ENCODE measurements around the gene XYLB. TPM values are rescaled to one million over a fixed set of nuclear protein-coding genes. Genes with fewer than 3 reads are reported as not detected.

Gene XYLB
- total and polyA plus RNA-seq, 2 of the 13 experiments (the other 11 are each of a cell fraction or from before 2014, with no cell fraction given) = 25.9 to 30.0 TPM

DNA sequence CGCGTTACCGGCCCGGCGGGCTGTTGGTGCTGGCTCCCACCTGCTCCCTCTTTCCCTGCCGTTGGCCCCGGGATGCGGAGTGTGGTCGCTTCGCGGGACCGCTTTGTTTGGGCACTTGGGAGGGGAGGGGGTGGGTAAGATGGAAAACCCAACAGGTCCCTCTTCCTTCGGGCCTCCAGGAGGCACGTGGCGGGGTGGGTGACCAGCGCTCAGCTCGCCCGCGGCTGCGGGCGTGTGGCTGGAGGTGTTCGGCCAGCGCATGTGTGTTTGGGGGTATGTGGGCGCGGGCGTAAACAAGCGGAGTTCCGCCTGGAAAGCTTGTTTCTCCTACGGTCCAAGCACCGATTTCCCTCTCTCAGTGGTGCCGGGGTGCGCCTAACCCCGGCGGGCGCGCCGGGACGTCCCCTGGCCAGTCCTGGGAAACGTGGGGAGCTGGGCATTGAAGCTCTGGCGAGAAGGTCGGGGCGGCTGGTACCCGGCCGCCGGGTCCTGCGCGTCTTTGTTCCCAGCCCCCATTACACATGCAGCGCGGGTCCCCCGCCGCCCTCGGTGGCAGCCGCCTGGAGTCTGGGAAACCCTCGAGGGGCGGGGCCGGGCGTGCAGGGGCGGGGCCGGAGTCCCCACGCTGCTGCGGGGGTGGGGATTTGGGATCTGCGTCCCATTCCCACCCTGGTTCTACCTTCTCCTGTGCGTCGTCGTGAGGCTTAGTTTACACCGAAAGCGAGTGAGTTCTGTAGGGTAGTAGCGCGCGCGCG, 108.5 kb downstream of the XYLB start (continued):
- TF ChIP-seq RARA (CRISPR knock-in tag; IDR thresholded peaks at IDR 0.05) = peak; percentile 26; the same call in 1 of the 2 replicates
- TF ChIP-seq, protein P1, sequence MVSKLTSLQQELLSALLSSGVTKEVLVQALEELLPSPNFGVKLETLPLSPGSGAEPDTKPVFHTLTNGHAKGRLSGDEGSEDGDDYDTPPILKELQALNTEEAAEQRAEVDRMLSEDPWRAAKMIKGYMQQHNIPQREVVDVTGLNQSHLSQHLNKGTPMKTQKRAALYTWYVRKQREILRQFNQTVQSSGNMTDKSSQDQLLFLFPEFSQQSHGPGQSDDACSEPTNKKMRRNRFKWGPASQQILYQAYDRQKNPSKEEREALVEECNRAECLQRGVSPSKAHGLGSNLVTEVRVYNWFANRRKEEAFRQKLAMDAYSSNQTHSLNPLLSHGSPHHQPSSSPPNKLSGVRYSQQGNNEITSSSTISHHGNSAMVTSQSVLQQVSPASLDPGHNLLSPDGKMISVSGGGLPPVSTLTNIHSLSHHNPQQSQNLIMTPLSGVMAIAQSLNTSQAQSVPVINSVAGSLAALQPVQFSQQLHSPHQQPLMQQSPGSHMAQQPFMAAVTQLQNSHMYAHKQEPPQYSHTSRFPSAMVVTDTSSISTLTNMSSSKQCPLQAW (CRISPR knock-in tag; IDR thresholded peaks at IDR 0.05) = 0 out of 2 replicates have a peak, but pooled peaks have one; percentile 7
- no peak for TF ChIP-seq NR2F6 (IDR thresholded peaks at IDR 0.05)
- 0 out of 2 replicates have a peak, but pooled peaks have one; percentile 2 for TF ChIP-seq NR2F6 (CRISPR knock-in tag; IDR thresholded peaks at IDR 0.05)
- 0 out of 2 replicates have a peak, but pooled peaks have one; percentile 47 for TF ChIP-seq ZNF124 (CRISPR knock-in tag; IDR thresholded peaks at IDR 0.05)

DNA sequence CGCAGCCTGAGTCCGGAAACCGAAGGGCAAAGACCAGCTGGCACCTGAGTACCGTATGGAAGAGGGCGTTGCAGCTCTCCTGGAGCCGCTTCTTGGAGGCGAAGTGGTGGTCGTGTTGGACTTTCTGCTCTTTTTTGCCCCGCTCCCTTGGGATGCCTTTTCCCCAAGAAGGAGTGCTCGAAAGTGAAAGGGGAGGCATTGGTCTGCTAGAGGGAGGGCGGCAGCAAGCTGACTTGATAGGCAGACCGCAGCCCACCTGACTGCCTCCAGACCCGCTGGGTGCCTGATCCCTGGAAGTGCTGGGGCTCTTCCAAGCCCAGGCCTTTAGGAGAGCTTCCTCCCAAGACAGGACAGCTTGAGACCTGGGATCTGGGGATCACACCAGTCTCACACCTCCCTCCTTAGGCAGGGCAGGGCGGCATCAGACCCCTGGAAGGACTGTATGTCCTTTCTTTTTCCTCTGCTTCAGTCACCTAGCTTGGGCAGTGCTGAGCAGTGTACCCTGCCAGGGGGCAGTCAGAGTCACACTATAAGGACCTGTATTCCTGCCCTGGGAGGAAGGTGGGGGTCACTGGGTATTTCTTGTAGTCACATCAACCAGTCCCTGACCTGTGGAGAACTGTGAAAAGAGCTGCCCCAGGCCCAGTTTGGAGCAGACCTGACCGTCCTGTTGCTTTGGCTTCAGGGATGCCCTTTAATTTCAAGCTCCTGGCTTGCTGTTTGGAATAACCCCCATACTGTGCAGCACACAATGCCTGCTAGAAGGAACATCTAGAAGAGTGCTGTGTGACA, 109.2 kb downstream of the XYLB start:
- Histone ChIP-seq H2AFZ (ENCODE audit: low read length) (no peak overlapping the region), H3K4me2 (ENCODE audit: low read depth, low read length) (peak overlapping the region; percentile 97), H3K27me3 (ENCODE audit: control insufficient read depth in 1 of 2, insufficient read depth in 2 of 2, low read length in 2 of 2) (no peaks in the 10 kb centered on the region), H4K20me1 (ENCODE audit: insufficient read depth, low read length) (peaks cover 43% of the 10 kb centered on the region), H3K4me1 (ENCODE audit: insufficient read depth, low read length) (peaks cover 37% of the 10 kb centered on the region), H3K36me3 (replicated peaks in 1 of 2; ENCODE audit: control insufficient read depth in 1 of 2, insufficient read depth in 2 of 2, low read length in 2 of 2) (peaks cover 0 to 5% of the 10 kb centered on the region in 2 experiments; a peak in 1 of 5 replicates), H3K9ac (ENCODE audit: insufficient read depth, low read depth, low read length) (peak overlapping the region; percentile 94), H3K9me3 (ENCODE audit: low read length) (no peaks in the 10 kb centered on the region), H3K79me2 (ENCODE audit: insufficient read depth, low read length) (peaks cover 62% of the 10 kb centered on the region), H3K4me3 (replicated peaks in 1 of 3; ENCODE audit: insufficient read depth in 1 of 3, low read depth in 2 of 3, low read length in 3 of 3) (peak overlapping the region; percentile 55 to 79 (median 64)), H3K27ac (ENCODE audit: extremely low read length, insufficient read depth, low read length) (peak overlapping the region; percentile 86)
- peak; percentile 51 for ATAC-seq
- no peak for DNase-seq (ENCODE audit: low spot score)
- FAIRE-seq = no peak
- no TSS peak for BruUV-seq (replicated peaks)
- intact Hi-C loops (cut with micrococcal nuclease; ENCODE audit: unreplicated experiment) (no loop called here), in situ Hi-C loops (cut with HindIII; ENCODE audit: extremely low pct_ligation_motif_present, low pct_unique_long_range_greater_than_20kb) (loop anchor here (25.0 kb wide), 1 partner anchor 319 kb away; the partner anchor contains the start of genes ACAA1 and MYD88)
- ChIA-PET POLR2A (interaction anchor here (0.8 to 2.0 kb wide), 4 partner anchors 16 to 322 kb away, joined by 3 to 10 read pairs (median 6); partner anchors contain the start of gene XYLB), CTCF (ENCODE audit: low intra/inter-chr PET ratio, low total read pairs) (interaction anchor here (1.0 kb wide), 1 partner anchor 24 kb away, joined by 3 read pairs; no protein-coding TSS in a partner anchor)
- 13% methylated on average over 9 of the region's 15 CpGs for WGBS (ENCODE audit: low lambda C conversion rate)
- no peak for TF ChIP-seq ZNF326 (CRISPR knock-in tag; IDR thresholded peaks at IDR 0.05; ENCODE audit: borderline replicate concordance)
- TF ChIP-seq KDM6A (CRISPR knock-in tag; IDR thresholded peaks at IDR 0.05; ENCODE audit: low read depth) = no peak
- no peak for TF ChIP-seq ZFP36 (IDR thresholded peaks at IDR 0.05; ENCODE audit: borderline replicate concordance, low read depth, low read length, partially characterized antibody)
- TF ChIP-seq ZNF407 (CRISPR knock-in tag; IDR thresholded peaks at IDR 0.05; ENCODE audit: not compliant biosample characterization) = no peak
- 0 out of 2 replicates have a peak, but pooled peaks have one; percentile 42 for TF ChIP-seq MED13 (CRISPR knock-in tag; IDR thresholded peaks at IDR 0.05)
- no peak for TF ChIP-seq ZNF510 (CRISPR knock-in tag; IDR thresholded peaks at IDR 0.05; ENCODE audit: low read depth)

All from HepG2 (cell line).